GM18502 (cell line): ENCODE data around the gene LAMA4.

ENCODE experiments used
- ATAC-seq: cut with Tn5 transposase; IDR thresholded peaks from one replicate; pipeline ENCODE4 v1.9.1; 2021; ENCODE audit warnings: mild to moderate bottlenecking; ENCODE audit not compliant: unreplicated experiment, poor library complexity

The LAMA4 gene

DNA sequence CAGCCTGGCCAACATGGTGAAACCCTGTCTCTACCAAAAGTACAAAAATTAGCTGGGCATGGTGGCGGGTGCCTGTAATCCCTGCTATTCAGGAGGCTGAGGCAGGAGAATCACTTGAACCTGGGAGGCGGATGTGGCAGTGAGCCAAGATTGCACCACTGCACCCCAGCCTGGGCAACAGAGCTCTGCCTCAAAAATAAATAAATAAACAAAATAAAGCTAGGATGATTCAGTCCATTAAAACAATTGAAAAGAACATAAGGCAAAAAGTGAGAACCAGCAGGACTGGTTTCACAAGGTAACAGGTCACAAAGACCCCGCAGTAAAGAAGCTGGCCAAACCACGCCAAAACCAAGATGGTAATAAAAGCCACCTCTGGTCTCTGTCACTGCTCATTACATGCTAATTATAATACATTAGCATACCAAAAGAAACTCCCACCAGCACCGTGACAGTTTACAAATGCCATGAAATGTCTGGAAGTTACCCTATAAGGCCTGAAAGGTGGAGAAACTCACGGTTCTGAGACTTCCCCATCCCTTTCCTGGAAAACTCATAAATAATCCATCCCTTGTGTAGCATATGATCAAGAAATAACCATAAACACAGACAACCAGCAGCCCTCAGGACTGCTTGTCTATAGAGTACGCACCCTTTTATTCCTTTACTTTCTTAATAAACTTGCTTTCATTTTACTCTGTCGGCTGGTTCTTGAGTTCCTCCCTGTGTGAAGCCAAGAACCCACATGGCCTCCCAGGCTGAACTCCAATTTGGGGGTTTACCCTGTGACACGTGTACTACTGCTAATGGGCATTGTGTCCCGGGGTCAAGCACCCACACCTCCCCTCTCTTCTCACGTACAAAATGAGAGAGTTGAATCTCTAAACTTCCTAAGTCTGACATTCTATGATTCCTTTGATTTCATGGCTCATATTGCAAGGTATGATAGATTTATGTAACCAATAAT lies 10.2 kb downstream of the LAMA4 start:
- ATAC-seq: no peak

DNA sequence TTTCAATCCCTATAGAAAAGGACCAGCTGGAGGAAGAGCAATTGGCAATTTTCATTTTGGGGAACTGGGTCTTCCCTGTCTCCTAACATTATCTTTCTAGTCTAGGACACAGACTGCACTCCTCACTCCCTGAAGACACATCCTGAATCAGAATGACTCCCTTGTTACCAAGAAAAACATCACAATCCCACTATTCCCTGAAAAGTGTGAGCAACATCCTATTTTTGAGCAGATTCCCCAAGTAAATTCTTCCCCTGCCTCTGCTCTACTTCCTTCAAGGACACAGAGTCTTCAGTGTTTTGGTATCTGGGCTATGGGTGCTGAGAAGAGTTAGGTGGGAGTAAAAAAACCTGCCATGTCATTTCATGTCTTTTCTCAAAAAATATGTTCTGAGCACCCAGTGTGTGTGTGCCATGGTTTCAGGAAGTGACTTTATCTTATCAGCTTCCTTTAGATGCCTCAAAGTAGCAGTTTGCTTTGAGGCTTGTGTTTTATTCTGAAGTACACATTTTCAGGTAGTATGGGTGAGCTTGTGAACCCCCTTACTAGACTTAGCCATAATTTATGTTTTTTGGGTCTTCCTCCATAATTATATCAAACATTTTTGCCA lies 12.4 kb downstream of the LAMA4 start:
- ATAC-seq: no peak

DNA sequence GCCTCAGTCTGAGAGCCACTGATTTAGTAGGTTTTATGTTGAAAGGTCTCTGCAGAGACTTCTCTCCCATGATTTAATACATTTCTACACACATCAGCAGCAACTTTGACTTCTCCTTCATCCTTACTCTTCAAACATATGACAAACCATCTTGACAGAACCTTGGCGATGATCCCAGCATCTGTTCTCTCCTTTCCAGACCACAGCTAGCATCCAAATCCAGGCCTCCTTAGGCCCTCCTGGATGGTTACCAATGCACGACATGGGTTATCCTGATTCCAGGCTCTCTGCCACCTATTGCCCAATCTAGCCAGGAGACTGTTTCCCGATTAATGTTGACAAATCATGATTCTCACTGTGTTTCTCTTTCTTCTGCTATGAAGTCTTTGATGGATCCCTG lies 16.8 kb downstream of the LAMA4 start:
- ATAC-seq: no peak

GRCh38 chr6:112237066-112237465 lies 17.3 kb downstream of the LAMA4 start:
- ATAC-seq: no peak

DNA sequence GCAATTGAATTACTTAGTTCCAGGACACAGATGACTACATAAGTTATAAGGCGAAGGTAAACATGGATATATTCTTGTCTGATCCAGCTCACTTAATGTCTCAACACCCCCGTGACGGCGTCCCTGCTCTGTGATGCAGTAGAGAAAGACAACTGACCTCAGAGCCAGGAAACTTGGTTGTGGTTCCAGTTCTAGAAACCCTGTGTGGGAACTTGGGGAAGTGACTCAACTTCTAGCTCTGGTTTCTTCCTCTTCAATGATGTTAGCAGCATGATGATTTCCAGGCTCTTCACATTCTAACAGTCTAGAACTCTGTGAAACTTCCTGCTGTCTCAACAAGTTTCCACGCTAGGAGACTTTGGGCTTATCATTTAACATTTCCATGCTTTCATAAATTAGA lies 18.4 kb downstream of the LAMA4 start:
- no peak for ATAC-seq

- no peak for ATAC-seq
Measured at GRCh38 chr6:112234601-112235000, 19.8 kb downstream of the LAMA4 start.

- no peak for ATAC-seq
Measured at GRCh38 chr6:112233847-112234246, 20.5 kb downstream of the LAMA4 start.

GRCh38 chr6:112232845-112233256 lies 21.5 kb downstream of the LAMA4 start:
- ATAC-seq: no peak

DNA sequence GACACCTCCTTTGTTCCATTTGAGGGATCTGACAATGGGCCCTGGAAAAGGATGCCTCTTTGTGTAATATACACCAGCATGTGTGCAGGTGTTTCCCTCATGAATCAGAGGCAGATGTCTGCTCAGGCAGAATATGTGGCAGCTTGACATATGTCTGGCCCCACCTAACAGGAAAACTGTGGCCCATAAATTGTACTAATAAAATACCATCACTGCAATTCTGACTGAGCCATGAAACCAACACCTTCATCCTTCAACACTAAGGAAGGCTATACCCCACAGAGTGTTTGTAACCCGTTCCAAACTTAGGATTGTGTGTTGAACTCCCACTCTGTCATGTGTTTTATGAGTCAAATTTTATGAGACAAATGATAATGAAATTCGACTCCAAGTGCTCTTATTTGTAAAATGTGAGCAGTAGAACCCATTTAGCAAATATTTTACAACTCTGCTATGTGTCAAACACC lies 22.7 kb downstream of the LAMA4 start:
- no peak for ATAC-seq

DNA sequence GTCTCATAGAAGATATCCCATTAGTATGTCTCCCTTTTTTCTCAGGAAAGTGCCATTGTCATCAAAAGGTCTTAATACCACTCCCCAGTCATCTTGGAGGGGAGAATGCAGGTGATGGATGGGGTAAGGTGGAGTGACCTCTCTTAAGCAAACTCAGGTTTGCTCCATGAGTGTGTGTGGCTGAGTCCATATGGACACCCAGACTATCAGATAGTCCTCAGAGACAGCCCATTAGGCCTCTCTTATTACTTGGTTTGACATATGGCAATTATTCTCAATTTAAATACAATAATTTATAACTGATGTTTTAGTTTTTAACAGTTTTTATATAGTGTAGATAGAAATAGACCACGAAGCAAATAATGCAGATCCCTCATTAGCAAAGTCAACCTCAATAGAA lies 23.2 kb downstream of the LAMA4 start:
- no peak for ATAC-seq

- ATAC-seq: no peak
Measured at GRCh38 chr6:112228480-112229332, 25.7 kb downstream of the LAMA4 start.

- no peak for ATAC-seq
Measured at GRCh38 chr6:112227992-112228391, 26.4 kb downstream of the LAMA4 start.

GRCh38 chr6:112227411-112227810 lies 27.0 kb downstream of the LAMA4 start:
- ATAC-seq: no peak

GRCh38 chr6:112225691-112226090 lies 28.7 kb downstream of the LAMA4 start:
- ATAC-seq: no peak

GRCh38 chr6:112224088-112224487 lies 30.3 kb downstream of the LAMA4 start:
- no peak for ATAC-seq

GRCh38 chr6:112223070-112223861 lies 31.1 kb downstream of the LAMA4 start:
- ATAC-seq: no peak

DNA sequence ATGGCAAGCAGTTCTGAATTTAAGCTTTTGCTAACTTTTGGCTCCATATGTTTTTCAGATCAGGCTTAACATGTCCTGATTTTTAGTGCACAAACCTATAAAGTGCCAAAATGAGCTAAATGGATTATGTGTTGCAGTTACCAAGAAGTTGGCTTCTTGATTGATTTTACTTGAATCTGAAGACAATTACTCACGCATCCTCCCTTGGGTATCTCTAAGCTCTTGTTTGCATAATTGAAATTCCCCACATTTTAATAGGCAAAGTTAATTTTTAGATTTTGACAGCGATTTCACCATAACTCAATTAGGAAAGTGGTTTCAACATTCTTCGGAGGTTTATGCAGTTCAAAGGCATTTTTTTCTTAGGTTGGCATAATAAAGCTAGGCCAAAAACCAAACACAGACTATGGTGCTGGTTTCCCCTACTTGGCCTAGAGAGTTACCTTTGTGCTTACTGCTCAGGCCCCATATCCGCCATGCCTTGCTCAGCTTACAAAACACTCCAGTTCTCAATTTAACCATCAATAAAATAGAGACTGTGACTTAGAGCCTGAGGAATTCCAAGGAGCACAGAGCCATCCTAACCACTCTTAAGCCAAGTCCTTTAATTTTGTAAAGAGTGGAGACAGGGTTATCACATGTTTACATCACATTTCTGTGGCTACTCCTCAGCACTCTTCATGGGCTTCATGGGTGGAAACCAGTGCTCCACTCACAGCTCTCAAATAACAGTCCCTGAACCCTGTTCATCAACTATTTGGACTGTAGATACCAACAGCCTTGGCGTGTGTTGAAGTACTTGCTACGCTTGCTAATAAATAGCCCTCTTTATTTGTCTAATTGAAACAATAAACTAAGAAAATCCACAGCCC lies 32.1 kb downstream of the LAMA4 start:
- no peak for ATAC-seq

GRCh38 chr6:112221561-112221960 lies 32.8 kb downstream of the LAMA4 start:
- no peak for ATAC-seq

GRCh38 chr6:112218563-112218962 lies 35.8 kb downstream of the LAMA4 start:
- ATAC-seq: no peak
